CMK (cell line): ENCODE results near the gene POLR2M.
A peak's percentile ranks its signal among the peaks of the same experiment; 100 is the strongest.

Source experiments
- DNase-seq: peaks from one replicate; pipeline ENCODE4 v3.0.0-alpha.2; 2010; ENCODE audit warnings: low read depth

Gene POLR2M

DNA sequence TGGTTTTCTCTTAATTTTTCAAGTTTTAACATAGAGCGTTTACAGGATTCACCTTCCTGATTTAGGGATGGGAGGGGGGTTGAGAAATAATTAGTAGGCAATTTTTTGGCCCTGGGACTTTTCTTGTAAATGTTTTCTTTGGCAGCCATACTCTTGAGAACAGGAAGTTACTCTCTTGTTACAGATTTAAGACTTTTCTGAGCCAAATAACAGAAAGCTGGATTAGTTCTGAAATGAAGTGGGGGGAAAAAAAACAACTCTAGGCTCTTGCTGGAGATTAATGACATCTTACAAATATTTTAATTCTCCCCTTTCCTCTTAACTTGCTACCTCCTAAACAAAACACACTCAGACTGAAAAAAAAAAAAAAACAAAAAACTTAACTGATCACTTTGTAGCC lies 13.8 kb upstream of the POLR2M start:
- no peak for DNase-seq

DNA sequence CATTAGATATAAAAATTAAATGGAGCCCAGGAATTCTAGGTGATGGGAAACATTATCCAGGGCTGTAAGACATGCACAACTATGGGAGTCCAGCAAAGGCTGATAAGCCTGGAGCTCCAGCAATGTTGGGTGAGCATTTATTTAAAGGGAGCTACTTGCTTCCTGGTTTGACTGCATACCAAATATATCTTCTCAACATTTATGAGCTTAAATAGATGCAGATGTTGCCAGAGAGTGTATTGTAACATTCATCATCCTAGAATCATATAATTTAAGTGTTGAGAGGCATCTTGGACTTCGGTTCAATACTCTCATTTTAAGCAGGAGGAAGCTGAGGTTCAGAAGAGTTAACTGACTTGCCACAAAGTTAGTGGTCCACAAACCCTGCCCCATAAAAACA lies 12.2 kb upstream of the POLR2M start:
- no peak for DNase-seq

DNA sequence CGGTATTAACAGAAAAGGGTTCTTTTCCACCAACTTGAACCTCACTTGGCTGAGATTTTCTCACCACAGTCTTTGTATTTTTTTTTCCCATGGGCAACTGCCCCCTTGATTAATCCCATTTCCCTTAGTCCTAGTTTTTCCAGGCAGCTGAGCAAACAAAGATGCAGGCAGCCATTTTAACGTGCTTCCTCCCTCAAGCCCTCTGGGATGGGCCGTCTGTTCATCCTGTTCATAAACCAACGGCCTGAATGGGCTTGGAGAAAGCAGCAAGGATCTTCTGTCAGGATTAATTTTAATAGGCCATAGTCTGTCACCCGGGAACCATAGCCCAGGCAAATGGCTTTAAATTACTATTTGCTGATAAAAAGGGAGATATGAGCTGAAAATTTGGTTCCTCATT lies 10.4 kb upstream of the POLR2M start:
- DNase-seq = no peak

DNA sequence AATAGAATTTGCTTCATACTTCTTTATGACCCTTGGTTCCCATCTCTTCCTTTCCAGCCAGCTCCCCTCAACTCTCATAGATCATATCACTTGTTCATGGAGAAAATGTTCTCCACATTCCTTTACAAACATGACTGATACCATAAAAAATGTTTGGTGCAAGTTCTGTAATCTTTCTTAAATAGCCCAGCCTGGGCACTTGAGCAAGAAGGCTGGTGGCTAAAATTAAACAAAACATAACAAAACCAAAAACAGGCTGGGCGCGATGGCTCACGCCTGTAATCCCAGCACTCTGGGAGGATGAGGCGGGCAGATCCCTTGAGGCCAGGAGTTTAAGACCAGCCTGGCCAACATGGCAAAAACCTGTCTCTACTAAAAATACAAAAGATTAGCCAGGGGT lies 8.9 kb upstream of the POLR2M start:
- no peak for DNase-seq

DNA sequence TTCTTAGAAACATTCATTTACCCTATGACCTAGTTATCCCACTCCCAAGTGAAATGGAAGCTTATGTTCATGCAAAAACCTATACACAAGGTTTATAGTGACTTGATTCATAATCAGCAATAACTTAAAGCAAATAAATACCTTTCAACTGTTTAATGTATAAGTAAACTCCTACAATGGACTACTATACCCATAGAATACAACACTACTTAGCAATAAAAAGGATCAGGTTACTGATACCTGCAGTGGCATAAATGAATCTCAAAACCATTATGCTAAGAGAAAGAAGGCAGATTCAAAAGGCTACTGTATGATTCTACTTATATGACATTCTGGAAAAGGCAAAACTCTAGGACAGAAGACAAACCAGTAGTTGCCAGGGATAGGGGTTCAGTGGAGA lies 8.3 kb upstream of the POLR2M start:
- no peak for DNase-seq

DNA sequence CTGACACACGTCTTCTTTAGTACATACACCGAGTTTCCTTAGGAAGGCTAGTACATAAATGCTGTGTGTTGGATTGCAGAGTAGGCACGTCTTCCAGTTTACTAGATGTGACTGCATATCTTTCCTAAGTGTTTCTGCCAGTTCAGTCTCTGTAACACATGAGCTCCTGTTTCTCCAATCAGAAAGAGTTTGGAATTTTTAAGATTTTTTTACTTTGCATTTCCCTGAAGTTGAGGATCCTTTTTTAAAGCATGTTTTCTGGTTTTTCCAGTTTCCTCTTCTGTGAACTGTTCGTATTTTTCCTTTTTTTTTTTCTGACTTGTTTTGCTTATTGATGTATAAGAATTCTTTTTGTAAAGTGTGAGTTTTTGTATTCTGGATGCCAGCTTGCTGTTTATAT lies 7.5 kb upstream of the POLR2M start:
- DNase-seq = no peak

DNA sequence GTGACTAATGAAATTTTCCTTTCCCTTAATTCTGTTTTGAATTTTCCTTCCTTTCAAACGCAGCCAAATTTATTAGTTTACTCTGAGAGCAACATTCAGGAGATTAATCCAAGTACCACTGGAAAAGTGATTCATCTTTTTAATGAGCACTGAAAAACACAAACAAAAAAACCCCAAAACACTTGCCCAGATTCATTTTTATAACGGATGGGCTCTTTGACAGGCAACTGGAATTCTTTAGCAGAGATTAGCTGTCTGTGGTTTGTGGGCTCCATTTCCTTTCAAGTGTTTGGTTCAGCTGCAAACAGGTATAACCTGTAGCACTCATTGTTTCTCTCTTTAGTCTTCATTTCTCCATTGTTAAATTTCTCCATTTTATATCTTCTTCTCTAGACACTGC lies 3.1 kb upstream of the POLR2M start:
- no peak for DNase-seq

DNA sequence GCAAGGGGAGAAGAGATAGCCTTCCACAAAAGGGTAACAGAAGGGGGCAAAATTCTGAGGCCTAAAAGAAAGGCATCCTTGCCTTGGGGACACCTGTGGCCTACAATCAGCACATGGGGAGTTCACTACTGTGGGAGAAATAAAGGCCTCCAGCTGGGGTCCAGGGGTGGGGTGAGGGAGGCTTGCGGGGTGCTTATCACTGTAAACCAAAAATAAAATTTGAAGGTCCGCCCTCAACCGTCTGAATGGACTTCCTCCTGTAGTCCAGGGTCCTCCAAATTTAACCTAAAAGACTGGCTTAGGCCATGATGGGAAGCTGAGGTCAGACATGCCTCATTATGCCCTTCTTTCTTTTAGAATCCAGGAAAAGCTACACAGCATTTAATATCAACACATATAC lies 2.1 kb upstream of the POLR2M start:
- no peak for DNase-seq

DNA sequence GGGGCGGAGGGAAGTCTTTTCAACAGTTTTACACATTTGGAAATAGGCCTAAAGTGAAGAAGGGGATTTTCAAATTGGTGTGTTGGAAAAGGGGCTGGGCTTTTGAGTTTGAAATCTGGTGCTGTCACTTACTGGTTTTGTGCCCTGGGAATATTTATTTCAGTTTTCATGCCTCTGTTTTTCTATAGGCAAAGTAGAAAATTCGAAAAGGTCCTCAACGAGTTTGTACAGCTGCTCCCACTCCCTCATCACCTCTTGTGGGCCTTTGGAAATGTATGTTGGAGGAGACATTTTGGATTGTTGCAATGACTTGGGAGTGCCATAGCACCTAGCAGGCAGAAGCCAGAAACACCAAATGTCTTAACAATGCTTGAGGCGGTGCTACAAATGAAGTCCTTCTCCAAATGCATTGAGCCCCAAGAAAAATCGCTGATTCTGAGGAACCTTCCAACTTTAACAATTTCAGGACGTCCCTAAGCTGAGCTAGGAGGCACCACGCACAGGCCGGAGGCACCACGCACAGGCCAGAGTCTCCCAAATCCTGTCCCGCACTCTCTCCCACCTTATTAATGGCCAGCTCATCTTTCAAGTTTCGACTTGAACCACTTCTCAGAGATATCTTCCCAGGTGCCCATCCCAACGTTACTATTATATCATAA lies 639 bp upstream of the POLR2M start:
- DNase-seq = no peak

DNA sequence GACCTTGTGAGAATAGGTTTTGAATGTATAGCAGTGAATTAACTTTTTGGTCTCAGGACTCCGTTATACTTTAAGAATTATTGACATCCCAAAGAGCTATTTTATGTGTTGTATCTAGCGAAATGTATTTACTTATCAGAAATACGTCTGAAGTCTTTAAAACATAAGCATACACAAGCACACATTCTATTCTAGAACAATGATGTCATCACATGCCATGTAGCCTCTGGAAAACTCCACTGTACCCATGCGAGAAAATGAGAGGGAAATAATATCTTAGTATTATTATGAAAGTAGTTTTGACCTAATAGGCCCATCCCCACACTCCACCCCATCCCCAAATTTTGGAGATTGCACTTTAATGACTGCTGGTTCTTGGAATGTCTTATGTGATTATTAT lies 1.5 kb downstream of the POLR2M start:
- no peak for DNase-seq

DNA sequence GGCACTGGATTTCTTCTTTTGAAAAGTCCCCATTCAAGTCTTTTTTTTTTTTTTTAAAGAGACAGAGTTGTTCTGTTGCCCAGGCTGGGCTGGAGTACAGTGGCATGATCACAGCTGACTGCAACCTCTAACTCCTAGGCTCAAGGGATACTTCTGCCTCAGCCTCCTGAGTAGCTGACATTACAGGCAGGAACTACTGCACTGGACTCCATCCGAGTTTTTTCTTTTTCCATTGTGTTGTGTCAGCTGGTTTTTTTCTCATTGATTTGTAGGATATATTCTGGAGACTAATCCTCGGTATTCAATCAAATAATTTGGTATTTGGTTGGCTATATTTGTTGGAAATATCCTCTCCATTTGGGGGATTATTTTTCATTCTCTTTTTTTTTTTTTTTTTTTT lies 11.8 kb downstream of the POLR2M start:
- no peak for DNase-seq

DNA sequence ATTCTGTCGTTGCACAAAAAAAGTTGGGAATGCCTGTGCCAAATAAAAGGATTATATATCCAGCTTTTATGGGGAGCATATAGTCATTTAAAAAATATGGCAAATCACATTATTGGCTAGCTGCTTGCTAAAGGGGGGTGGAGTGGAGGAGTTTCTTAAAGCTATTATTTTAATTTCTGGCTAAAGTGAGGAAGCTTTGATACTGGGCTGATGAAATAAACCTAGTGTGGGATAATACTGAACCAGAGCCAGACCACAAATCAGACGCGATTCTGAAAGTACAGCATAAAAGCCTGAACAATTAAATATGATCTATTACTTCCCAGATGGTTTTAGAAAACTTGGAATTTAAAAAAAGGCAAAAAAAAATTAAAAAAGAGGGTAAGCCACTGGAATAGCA lies 14.4 kb downstream of the POLR2M start:
- no peak for DNase-seq

DNA sequence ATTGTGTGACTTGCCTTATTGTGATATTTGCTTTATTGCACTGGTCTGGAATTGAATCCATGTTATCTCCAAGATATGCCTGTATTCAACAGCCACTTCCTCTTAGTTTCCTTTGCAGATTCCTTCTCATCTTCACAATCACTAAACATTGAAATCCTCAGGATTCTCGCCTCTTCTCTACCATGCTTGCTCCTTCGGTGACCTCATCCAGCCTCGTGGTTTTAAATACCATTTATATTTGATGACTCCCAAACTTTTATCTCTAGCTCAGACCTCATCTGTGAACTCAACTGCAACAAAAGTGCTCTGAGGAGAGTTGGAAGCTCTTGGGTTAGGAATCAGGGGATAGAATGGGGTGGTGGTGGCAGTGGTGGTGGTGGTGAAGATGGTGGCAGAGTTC lies 19.9 kb downstream of the POLR2M start:
- no peak for DNase-seq

DNA sequence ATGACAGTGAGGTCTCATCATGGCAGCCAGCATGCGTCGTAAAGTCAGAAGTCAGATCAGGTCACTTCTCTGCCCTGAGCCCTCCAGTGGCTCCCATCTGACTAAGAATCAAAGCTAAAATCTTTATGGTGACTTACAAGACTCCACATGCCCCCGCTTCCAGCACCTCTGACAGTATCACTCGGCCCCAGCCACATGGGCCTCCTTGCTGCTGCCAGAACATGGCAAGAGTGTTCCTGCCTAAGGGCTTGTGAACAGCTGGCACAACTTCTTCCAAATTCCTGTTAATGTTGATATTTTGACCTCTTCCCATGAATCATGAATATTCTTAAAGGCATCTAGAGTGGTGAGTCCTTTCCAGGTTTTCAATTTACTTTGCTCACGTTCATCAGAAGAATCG lies 20.5 kb downstream of the POLR2M start:
- no peak for DNase-seq

DNA sequence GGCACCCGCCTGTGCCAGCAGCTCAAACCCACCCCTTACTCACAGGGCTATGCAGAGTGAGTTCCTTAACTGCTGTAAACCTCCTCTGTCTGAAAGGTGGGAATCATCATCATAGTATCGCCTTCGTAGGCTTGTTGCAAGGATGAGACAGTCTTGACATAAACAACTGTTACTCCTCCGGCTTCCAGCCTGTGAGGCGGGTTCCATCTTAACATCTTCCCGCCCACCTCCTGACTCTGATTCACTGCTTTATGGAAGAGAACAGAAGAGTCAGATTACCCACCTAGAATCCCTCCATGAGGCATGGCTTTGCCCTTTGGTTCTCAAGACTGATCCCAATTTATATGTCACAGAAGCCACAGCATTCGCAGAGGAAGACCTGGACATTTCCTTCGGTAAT lies 21.9 kb downstream of the POLR2M start:
- DNase-seq = no peak

DNA sequence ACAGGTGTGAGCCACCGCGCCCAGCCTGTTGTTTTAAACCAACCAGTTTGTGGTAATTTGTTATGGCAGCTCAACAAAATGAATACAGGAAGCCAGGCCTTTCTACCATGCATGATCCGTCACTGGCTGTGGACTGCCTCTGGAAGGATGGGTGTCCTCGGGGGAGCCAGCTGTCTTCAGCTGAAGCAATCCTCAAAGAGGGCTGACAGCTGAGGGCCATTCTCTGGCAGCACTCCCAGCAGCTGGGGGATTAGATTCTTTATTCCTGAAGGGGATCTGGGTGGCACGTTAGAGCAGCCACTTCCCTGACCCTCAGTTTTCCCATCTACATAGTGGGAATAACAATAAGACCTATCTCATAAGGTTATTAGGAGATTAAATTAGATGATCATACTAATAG lies 24.4 kb downstream of the POLR2M start:
- no peak for DNase-seq

DNA sequence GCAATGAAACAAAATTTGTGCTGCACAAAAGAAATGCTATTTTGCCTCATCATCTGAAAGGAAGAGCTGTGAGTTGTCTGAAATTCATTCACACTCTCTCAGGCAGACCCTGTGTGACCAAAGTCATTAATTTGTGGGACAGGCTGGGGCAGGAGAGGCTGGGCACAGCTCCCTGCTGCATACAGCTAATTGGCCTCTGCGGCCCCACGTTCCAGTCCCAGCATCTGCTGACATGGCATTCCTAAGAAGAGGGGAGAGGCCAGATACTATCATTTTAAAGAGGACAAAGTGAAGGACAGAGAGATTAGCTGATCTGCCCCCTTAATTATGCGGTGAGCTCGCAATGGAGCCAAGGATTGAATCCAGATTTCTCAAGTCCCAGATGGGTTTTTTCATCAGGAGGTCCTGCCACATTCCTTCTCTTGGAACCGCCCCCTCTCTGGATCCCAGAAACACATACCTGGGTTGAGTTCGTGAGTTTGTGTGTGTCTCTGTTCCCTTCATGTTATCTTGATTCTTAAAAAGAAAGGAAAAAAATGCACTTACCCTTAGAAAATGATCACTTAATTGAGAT lies 25.1 kb downstream of the POLR2M start:
- no peak for DNase-seq

DNA sequence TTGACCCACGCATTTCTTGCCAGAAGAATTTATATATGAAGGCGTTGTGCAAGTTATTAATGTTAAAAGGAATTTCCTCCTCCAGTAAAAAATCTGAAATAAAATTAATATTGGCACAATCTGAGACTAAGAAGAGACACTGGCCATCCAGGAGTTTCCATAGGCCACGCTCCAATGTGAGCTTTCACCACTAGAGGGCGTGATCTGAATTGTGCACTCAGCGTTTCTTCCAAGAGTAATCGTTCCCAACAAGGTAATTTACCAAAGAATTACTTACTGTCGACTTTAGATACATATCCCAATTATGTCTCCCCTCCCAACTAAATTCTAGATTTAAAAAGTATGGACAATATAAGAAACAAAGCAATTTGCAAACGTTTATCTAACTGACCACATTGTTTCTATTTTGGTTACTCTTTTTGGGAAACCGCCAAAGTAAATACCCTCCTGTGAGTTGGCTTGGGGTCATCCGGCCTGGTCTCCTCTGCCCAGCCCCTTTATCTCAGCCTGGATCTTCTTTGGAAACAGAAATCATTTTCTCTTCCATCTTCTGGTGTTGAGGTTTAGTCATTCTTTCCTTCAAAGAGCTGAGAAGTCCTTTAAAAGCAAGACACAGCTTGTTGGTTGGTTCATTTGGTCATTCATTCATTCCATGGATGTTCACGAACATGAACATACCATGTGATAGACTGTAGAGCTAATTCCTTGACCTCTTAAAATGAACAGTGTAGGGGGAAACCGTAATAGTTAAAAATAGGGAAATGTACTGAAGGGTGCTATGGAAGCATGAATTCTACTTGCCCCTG lies 26.2 kb downstream of the POLR2M start:
- DNase-seq = peak; percentile 17

DNA sequence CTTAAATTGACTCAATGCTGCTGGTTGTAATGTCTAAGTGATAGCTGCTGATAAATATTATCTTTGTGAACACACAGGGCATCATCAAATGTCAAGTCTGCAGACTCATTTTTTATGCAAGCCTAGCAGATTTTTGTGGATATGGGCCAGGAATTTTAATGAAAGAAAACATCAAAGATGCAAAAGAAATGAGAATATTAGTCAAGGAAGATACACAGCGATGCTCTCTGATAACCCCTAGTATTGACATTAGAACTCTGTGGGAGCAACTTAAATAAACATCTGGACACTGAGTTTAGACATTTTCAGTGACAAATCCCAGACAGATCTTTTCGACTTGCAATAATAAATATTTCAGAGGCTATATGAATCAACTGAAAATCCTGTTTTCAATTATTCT lies 28.3 kb downstream of the POLR2M start:
- no peak for DNase-seq

DNA sequence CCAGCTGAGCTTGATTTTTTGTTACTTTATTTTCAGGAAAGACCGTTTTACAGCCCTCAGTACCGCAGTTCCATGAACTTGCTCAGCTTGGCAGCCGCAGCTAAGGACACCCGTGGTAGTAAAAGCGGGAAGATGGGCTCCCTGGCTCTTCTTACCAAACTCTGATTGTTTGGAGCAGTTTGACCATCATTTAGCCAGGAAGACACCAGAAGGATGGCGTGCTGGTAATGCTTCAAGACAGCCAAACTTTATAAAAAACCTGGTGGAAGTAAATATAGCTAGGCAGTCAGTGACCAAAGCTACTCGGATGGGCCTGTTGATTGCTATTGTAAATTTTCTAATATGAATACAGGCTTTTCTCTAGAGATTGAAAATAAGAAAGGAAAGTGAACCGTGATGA lies 28.9 kb downstream of the POLR2M start:
- DNase-seq = no peak

DNA sequence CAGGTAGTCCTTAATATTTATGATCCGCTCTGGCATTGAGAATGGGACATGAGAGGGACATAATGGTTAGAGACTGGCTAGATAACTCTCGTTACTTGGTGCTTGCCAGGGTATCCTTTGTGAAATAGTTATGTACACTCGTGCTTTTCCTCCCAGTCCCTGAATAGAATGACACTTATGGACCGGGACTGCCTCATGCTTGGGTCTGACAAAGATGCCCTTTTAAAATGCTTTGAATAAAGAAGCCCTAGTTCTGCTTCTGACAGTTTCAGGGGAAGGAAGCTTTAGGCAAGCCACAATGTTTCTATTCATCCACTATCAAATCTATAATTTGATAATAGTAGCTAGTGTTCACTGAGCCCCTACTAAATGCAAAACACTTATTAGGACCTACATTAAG lies 29.4 kb downstream of the POLR2M start:
- DNase-seq = no peak

DNA sequence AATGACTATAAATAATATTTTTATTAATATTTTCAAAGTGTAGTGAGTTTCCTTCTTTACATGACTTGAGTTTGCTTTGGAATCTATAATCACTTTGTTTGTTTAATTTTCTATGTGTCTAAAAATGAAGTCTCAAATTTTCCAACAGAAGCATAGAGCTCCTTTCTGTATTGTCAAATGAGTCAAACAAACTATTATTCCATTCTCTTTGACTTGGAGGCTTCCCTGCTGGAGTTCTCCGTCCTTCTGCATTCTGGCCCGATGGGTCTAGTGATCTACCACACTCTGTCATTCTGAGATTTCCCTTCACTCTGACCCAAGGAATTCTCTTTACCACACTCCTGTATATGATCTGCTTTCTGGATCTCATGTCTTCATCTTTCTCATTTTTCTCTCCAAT lies 30.1 kb downstream of the POLR2M start:
- no peak for DNase-seq

DNA sequence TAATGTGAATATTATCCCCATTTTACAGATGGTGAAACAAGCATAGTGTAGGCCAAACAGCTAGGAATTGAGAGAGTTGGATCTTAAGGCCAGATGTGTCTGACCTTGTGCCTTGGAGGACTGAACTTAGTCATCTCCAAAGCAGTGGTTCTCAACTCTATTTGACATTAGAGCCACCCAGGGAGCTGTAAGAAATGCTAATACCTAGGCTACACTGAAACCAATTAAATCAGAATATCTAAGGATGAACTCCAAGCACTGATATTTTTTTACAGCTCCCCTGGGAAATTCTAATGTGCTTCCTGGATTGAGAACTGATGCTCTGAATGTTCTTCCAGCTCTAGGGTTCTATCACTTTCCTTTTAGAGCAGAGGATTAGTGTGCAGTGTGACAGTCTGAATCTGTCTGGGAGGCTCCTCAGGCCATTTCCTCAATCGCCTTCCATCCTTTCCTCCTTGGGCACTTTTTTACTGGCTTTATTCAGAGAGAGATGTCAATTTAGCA lies 32.3 kb downstream of the POLR2M start:
- no peak for DNase-seq

DNA sequence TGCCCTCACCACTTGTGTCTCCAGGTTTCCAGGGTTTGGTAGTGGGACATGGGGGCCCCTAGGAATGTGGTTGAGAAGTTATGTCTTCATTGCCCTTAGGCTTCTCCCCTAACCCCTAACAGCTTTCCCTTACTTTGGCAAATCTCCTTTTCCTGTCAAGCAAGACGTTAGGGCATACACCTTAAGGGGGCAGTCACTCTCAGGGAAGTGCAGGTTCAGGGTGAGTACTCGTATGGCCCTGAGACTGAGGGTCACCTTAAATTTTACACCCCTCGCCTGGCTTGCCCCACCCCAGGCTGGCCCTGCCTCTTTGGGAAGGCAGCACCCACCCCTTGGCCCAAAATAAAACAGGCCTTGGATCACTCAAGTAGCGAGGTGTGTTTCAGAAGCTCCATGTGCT lies 33.5 kb downstream of the POLR2M start:
- no peak for DNase-seq
